Stimulated activated CD8-positive, alpha-beta memory T cell treated with anti-CD3 and anti-CD28 coated beads, Interleukin-12 subunit alpha, Interleukin-12 subunit beta, amount 100 ng/mL, for 1 hour (primary cell): Measurements from ENCODE around the gene LDB2.
"Not testable (repeated sequence)": the region's sequence is repeated elsewhere in the genome, so short reads cannot be mapped to it uniquely, and the experiment has no call there.

Experiments used
- DNase-seq: peaks from one replicate; pipeline ENCODE4 v3.0.0-alpha.2; 2020; ENCODE audit warnings: low read depth

LDB2 gene

GRCh38 chr4:16544869-16545268 lies 353.6 kb downstream of the LDB2 start:
- no peak for DNase-seq

- DNase-seq, result no peak
Observed at GRCh38 chr4:16544251-16544721, 354.2 kb downstream of the LDB2 start.

GRCh38 chr4:16537926-16538325 lies 360.5 kb downstream of the LDB2 start:
- DNase-seq, result no peak

- DNase-seq, result no peak
Observed at GRCh38 chr4:16532240-16532970, 366.0 kb downstream of the LDB2 start.

GRCh38 chr4:16530688-16531635 lies 367.5 kb downstream of the LDB2 start:
- DNase-seq, result no peak

GRCh38 chr4:16524911-16525554 lies 373.4 kb downstream of the LDB2 start:
- DNase-seq, result no peak

- no peak for DNase-seq
Observed at GRCh38 chr4:16524406-16524805, 374.0 kb downstream of the LDB2 start.

- not testable (repeated sequence) for DNase-seq
Observed at GRCh38 chr4:16523526-16523925, 374.9 kb downstream of the LDB2 start.

GRCh38 chr4:16521156-16521915 lies 377.1 kb downstream of the LDB2 start:
- DNase-seq, result no peak

- DNase-seq, result no peak
Observed at GRCh38 chr4:16516796-16517439, 381.5 kb downstream of the LDB2 start.

GRCh38 chr4:16513876-16514275 lies 384.6 kb downstream of the LDB2 start:
- DNase-seq, result no peak

- no peak for DNase-seq
Observed at GRCh38 chr4:16508968-16509367, 389.5 kb downstream of the LDB2 start.

GRCh38 chr4:16505726-16506125 lies 392.7 kb downstream of the LDB2 start:
- DNase-seq, result no peak

- no peak for DNase-seq
Observed at GRCh38 chr4:16505267-16505666, 393.2 kb downstream of the LDB2 start.

GRCh38 chr4:16503421-16504100 lies 394.9 kb downstream of the LDB2 start:
- no peak for DNase-seq

GRCh38 chr4:16498978-16499377 lies 399.5 kb downstream of the LDB2 start:
- no peak for DNase-seq

- no peak for DNase-seq
Observed at GRCh38 chr4:16496501-16496900, 401.9 kb downstream of the LDB2 start.

GRCh38 chr4:16492872-16493271 lies 405.6 kb downstream of the LDB2 start:
- DNase-seq, result no peak

GRCh38 chr4:16489226-16489625 lies 409.2 kb downstream of the LDB2 start:
- DNase-seq, result no peak

GRCh38 chr4:16488084-16488483 lies 410.4 kb downstream of the LDB2 start:
- no peak for DNase-seq

- no peak for DNase-seq
Observed at GRCh38 chr4:16484711-16485110, 413.7 kb downstream of the LDB2 start.
